KMS-11 (cell line): ENCODE data around the gene NAT10.

ENCODE experiments used
- H2AFZ ChIP-seq: fragments of 200-600 bp; sonication (generic); 2 replicates; pipeline ENCODE4 v1.6.1; 2016; ENCODE audit warnings: antibody characterized with exemption, mixed run types, low read depth
- H3K27ac ChIP-seq: fragments of 200-600 bp; sonication (generic); 2 replicates; pipeline ENCODE4 v1.6.1; 2016; ENCODE audit warnings: mild to moderate bottlenecking, mixed run types
- H3K27me3 ChIP-seq: fragments of 200-600 bp; sonication (generic); 2 replicates; pipeline ENCODE4 v1.6.1; 2017; ENCODE audit warnings: mild to moderate bottlenecking, low read depth, mixed run types, moderate library complexity; ENCODE audit not compliant: insufficient read depth
- H3K36me3 ChIP-seq: fragments of 200-600 bp; sonication (generic); 2 replicates; pipeline ENCODE4 v1.6.1; 2017; ENCODE audit warnings: mild to moderate bottlenecking, mixed run types; ENCODE audit not compliant: insufficient read depth
- H3K4me1 ChIP-seq: fragments of 200-600 bp; sonication (generic); 2 replicates; pipeline ENCODE4 v1.6.1; 2016; ENCODE audit warnings: mild to moderate bottlenecking, low read depth, mixed run types; ENCODE audit not compliant: poor library complexity, severe bottlenecking
- H3K4me2 ChIP-seq: fragments of 200-600 bp; sonication (generic); 2 replicates; pipeline ENCODE4 v1.7.0; 2016; ENCODE audit warnings: mild to moderate bottlenecking, mixed run types
- H3K4me3 ChIP-seq: fragments of 200-600 bp; sonication (generic); IDR thresholded peaks from 2 replicates; pipeline ENCODE4 v1.6.1; 2017; ENCODE audit warnings: low read depth, low read length, mixed read lengths; ENCODE audit not compliant: insufficient read depth
- H3K79me2 ChIP-seq: fragments of 200-600 bp; sonication (generic); 2 replicates; pipeline ENCODE4 v1.6.1; 2016; ENCODE audit warnings: low read depth, mixed run types; ENCODE audit not compliant: insufficient read depth
- H3K9ac ChIP-seq: fragments of 200-600 bp; sonication (generic); 2 replicates; pipeline ENCODE4 v1.6.1; 2016; ENCODE audit warnings: mild to moderate bottlenecking, mixed run types
- H4K20me1 ChIP-seq: fragments of 200-600 bp; sonication (generic); 2 replicates; pipeline ENCODE4 v1.6.1; 2016; ENCODE audit warnings: mild to moderate bottlenecking, mixed run types; ENCODE audit not compliant: insufficient read depth
- TF ChIP-seq, protein P1 (sequence below): fragments of 200-600 bp; sonication (generic); conservative IDR thresholded peaks from 2 replicates; pipeline ENCODE4 v1.6.1; 2017; ENCODE audit warnings: low read depth, mild to moderate bottlenecking, antibody characterized with exemption, low read length, moderate library complexity, mixed read lengths

The NAT10 gene

GRCh38 chr11:34146866-34147265 lies 41.4 kb downstream of the NAT10 start:
- no peak overlapping the region for H3K9ac ChIP-seq
- H2AFZ ChIP-seq = no peak overlapping the region
- no peaks in the 10 kb centered on the region for H3K79me2 ChIP-seq
- peaks cover 7% of the 10 kb centered on the region; the same call in 1 of the 2 replicates for H3K36me3 ChIP-seq
- H3K4me1 ChIP-seq = no peaks in the 10 kb centered on the region
- TF ChIP-seq, protein P1, sequence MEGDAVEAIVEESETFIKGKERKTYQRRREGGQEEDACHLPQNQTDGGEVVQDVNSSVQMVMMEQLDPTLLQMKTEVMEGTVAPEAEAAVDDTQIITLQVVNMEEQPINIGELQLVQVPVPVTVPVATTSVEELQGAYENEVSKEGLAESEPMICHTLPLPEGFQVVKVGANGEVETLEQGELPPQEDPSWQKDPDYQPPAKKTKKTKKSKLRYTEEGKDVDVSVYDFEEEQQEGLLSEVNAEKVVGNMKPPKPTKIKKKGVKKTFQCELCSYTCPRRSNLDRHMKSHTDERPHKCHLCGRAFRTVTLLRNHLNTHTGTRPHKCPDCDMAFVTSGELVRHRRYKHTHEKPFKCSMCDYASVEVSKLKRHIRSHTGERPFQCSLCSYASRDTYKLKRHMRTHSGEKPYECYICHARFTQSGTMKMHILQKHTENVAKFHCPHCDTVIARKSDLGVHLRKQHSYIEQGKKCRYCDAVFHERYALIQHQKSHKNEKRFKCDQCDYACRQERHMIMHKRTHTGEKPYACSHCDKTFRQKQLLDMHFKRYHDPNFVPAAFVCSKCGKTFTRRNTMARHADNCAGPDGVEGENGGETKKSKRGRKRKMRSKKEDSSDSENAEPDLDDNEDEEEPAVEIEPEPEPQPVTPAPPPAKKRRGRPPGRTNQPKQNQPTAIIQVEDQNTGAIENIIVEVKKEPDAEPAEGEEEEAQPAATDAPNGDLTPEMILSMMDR = no peak
- H3K27ac ChIP-seq = no peak overlapping the region
- H3K4me2 ChIP-seq = no peak overlapping the region
- H4K20me1 ChIP-seq = no peaks in the 10 kb centered on the region
- H3K27me3 ChIP-seq = no peaks in the 10 kb centered on the region
- no peak overlapping the region for H3K4me3 ChIP-seq

DNA sequence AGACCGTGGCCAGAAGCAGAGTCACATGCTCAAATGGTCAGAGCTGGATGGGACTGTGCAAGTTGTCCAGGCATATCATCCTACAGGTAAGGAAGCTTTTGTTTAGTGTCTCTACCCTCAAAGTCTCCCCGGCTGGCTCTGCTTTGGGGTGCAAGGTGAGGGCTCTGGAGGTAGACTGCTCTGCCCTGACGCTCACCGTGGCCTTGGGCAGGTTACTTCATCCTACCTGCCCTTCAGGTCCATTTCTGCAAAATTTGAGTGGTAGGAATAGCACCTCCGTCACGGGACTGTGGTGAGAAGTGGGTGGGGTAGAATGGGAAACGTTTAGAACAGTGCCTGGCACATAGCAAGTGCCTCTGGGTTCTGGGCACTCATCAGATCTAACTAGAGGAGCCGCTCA lies 42.2 kb downstream of the NAT10 start:
- Histone ChIP-seq H3K4me3 (no peak overlapping the region), H3K4me1 (no peaks in the 10 kb centered on the region), H3K79me2 (no peaks in the 10 kb centered on the region), H3K4me2 (no peak overlapping the region), H3K36me3 (peaks cover 7% of the 10 kb centered on the region; the same call in 1 of the 2 replicates), H3K27me3 (no peaks in the 10 kb centered on the region), H3K27ac (no peak overlapping the region), H2AFZ (no peak overlapping the region), H3K9ac (no peak overlapping the region), H4K20me1 (no peaks in the 10 kb centered on the region)
- TF ChIP-seq, protein P1 = no peak

GRCh38 chr11:34148504-34149165 lies 43.2 kb downstream of the NAT10 start:
- Histone ChIP-seq H3K4me1 (no peaks in the 10 kb centered on the region), H3K27me3 (no peaks in the 10 kb centered on the region), H2AFZ (no peak overlapping the region), H3K4me3 (no peak overlapping the region), H4K20me1 (no peaks in the 10 kb centered on the region), H3K36me3 (peaks cover 7% of the 10 kb centered on the region; the same call in 1 of the 2 replicates), H3K79me2 (no peaks in the 10 kb centered on the region), H3K27ac (no peak overlapping the region), H3K4me2 (no peak overlapping the region), H3K9ac (no peak overlapping the region)
- TF ChIP-seq, protein P1 = no peak

GRCh38 chr11:34149274-34149673 lies 43.8 kb downstream of the NAT10 start:
- H3K9ac ChIP-seq = no peak overlapping the region
- no peaks in the 10 kb centered on the region for H3K4me1 ChIP-seq
- H3K79me2 ChIP-seq = no peaks in the 10 kb centered on the region
- no peaks in the 10 kb centered on the region for H3K27me3 ChIP-seq
- TF ChIP-seq, protein P1 = no peak
- H3K4me2 ChIP-seq = no peak overlapping the region
- no peak overlapping the region for H3K4me3 ChIP-seq
- H2AFZ ChIP-seq = no peak overlapping the region
- H3K36me3 ChIP-seq = peaks cover 7% of the 10 kb centered on the region; the same call in 1 of the 2 replicates
- H3K27ac ChIP-seq = no peak overlapping the region
- no peaks in the 10 kb centered on the region for H4K20me1 ChIP-seq
